GM23338 (cell line): ENCODE results near the gene EZR. TPM values are rescaled to one million over a fixed set of nuclear protein-coding genes. Genes with fewer than 3 reads are reported as not detected.

ENCODE experiments used
- ATAC-seq: fragments of 200-7000 bp; cut with Tn5 transposase; 3 replicates; pipeline ENCODE4 v1.9.1; 2020
- DNase-seq: peaks from one replicate; pipeline ENCODE4 v3.0.0-alpha.2; 2015; ENCODE audit warnings: low spot score
- H2AFZ ChIP-seq: fragments of 200-600 bp; sonication (generic); 2 replicates; pipeline ENCODE4 v1.8.0; 2016; ENCODE audit warnings: antibody characterized with exemption, mild to moderate bottlenecking, moderate library complexity
- H3F3A ChIP-seq: fragments of 200-600 bp; sonication (generic); replicated peaks from 2 replicates; pipeline ENCODE4 v1.8.0; 2017; ENCODE audit warnings: antibody characterized with exemption, mixed run types, low read depth
- H3K27ac ChIP-seq: fragments of 200-600 bp; sonication (generic); 2 replicates; pipeline ENCODE4 v1.6.1; 2016; ENCODE audit warnings: low read depth
- H3K27me3 ChIP-seq: fragments of 200-600 bp; sonication (generic); 2 replicates; pipeline ENCODE4 v1.8.0; 2016; ENCODE audit warnings: mild to moderate bottlenecking, mixed run types, moderate library complexity; ENCODE audit not compliant: insufficient read depth
- H3K36me3 ChIP-seq: fragments of 200-600 bp; sonication (generic); 2 replicates; pipeline ENCODE4 v1.8.0; 2016; ENCODE audit warnings: mild to moderate bottlenecking; ENCODE audit not compliant: insufficient read depth
- H3K4me1 ChIP-seq: fragments of 200-600 bp; sonication (generic); 2 replicates; pipeline ENCODE4 v1.8.0; 2016; ENCODE audit warnings: mild to moderate bottlenecking, moderate library complexity; ENCODE audit not compliant: insufficient read depth
- H3K4me2 ChIP-seq: fragments of 200-600 bp; sonication (generic); 2 replicates; pipeline ENCODE4 v1.7.1; 2017; ENCODE audit warnings: mixed run types
- H3K4me3 ChIP-seq: fragments of 200-600 bp; sonication (generic); 2 replicates; pipeline ENCODE4 v1.6.1; 2016; ENCODE audit warnings: mixed run types
- H3K79me2 ChIP-seq: fragments of 200-600 bp; sonication (generic); replicated peaks from 2 replicates; pipeline ENCODE4 v1.8.0; 2017; ENCODE audit warnings: mild to moderate bottlenecking; ENCODE audit not compliant: insufficient read depth
- H3K9me2 ChIP-seq: fragments of 200-600 bp; sonication (generic); 2 replicates; pipeline ENCODE4 v1.8.0; 2017; ENCODE audit not compliant: insufficient read depth
- H4K20me1 ChIP-seq: fragments of 200-600 bp; sonication (generic); replicated peaks from 2 replicates; pipeline ENCODE4 v1.8.0; 2017; ENCODE audit warnings: mild to moderate bottlenecking; ENCODE audit not compliant: insufficient read depth
- H3K27ac Mint-ChIP-seq: 2 replicates; pipeline ENCODE4 v1.8.0; 2020; ENCODE audit warnings: inconsistent platforms, mild to moderate bottlenecking, moderate library complexity, mixed read lengths
- H3K27me3 Mint-ChIP-seq: 3 replicates; pipeline ENCODE4 v1.8.0; 2022; ENCODE audit warnings: low read depth, mild to moderate bottlenecking, moderate library complexity, mixed read lengths, inconsistent platforms; ENCODE audit not compliant: insufficient read depth, poor library complexity
- H3K36me3 Mint-ChIP-seq: 3 replicates; pipeline ENCODE4 v1.8.0; 2021; ENCODE audit warnings: low read depth, mild to moderate bottlenecking, inconsistent platforms, moderate library complexity, mixed read lengths
- H3K4me1 Mint-ChIP-seq: 3 replicates; pipeline ENCODE4 v1.8.0; 2020; ENCODE audit warnings: mild to moderate bottlenecking, inconsistent platforms, mixed read lengths
- H3K4me3 Mint-ChIP-seq: 3 replicates; pipeline ENCODE4 v1.8.0; 2021; ENCODE audit warnings: moderate library complexity, mild to moderate bottlenecking, inconsistent platforms, mixed read lengths
- H3K9me3 Mint-ChIP-seq: 3 replicates; pipeline ENCODE4 v1.8.0; 2020; ENCODE audit warnings: moderate library complexity, mild to moderate bottlenecking, inconsistent platforms, mixed read lengths
- CREB1 ChIP-seq: fragments of 250-450 bp; sonication (Bioruptor Pico); IDR thresholded peaks from 2 replicates; pipeline ENCODE4 v1.5.0; 2020; ENCODE audit warnings: low read depth, mild to moderate bottlenecking, moderate library complexity
- EZH2 ChIP-seq: fragments of 200-600 bp; sonication (generic); IDR thresholded peaks from one replicate; pipeline ENCODE4 v1.8.0; 2017; ENCODE audit warnings: antibody characterized with exemption, mild to moderate bottlenecking, low read depth; ENCODE audit not compliant: unreplicated experiment
- JUNB ChIP-seq: IDR thresholded peaks from one replicate; pipeline ENCODE4 v1.6.1; 2016; ENCODE audit warnings: antibody characterized with exemption; ENCODE audit not compliant: unreplicated experiment
- ZNF114 ChIP-seq: fragments of 250-450 bp; sonication (Bioruptor Pico); IDR thresholded peaks from 2 replicates; pipeline ENCODE4 v1.5.0; 2020; ENCODE audit warnings: mild to moderate bottlenecking, moderate library complexity
- polyA plus RNA-seq: library from polyadenylated mRNA; unstranded; fragments of >200 nt; fragmentation: Nextera tagmentation; extraction: Ambion mirVana; gene quantifications from 2 replicates; pipeline ENCODE4 v1.2.1, GENCODE V29; 2016
- total RNA-seq: library from RNA; depleted of rRNA; stranded (reverse); fragments of >200 nt; shearing (Covaris generic); gene quantifications from 2 replicates; pipeline ENCODE4 v1.2.3, GENCODE V29; 2014
- TF ChIP-seq, protein P1 (sequence below): IDR thresholded peaks from 2 replicates; pipeline ENCODE4 v1.6.1; 2016; ENCODE audit warnings: antibody characterized with exemption
- TF ChIP-seq, protein P2 (sequence below): fragments of 250-450 bp; sonication (Bioruptor Pico); IDR thresholded peaks from 2 replicates; pipeline ENCODE4 v1.5.0; 2020; ENCODE audit warnings: mild to moderate bottlenecking, moderate library complexity
- TF ChIP-seq, protein P3 (sequence below): IDR thresholded peaks from one replicate; pipeline ENCODE4 v1.6.1; 2018; ENCODE audit warnings: antibody characterized with exemption; ENCODE audit not compliant: unreplicated experiment

EZR gene
- total and polyA plus RNA-seq, 2 experiments from 2014 or later: 199 to 208 TPM

- peak; percentile 43 for DNase-seq
- H3K4me3 ChIP-seq: peak overlapping the region; percentile 7; the same call in 1 of the 2 replicates
- peaks cover 12% of the 10 kb centered on the region for H3K27me3 Mint-ChIP-seq
- H3K4me1 ChIP-seq: peaks cover 85% of the 10 kb centered on the region
- peaks cover 78% of the 10 kb centered on the region for H4K20me1 ChIP-seq
- peak overlapping the region; percentile 18 for H3K27ac Mint-ChIP-seq
- H3K27me3 ChIP-seq: no peaks in the 10 kb centered on the region
- H3F3A ChIP-seq: 0 out of 2 replicates have a peak, but pooled peaks cover 10% of the 10 kb centered on the region
- no peak overlapping the region for H2AFZ ChIP-seq
- no peak for TF ChIP-seq ZNF114 (CRISPR knock-in tag)
- TF ChIP-seq, protein P1, sequence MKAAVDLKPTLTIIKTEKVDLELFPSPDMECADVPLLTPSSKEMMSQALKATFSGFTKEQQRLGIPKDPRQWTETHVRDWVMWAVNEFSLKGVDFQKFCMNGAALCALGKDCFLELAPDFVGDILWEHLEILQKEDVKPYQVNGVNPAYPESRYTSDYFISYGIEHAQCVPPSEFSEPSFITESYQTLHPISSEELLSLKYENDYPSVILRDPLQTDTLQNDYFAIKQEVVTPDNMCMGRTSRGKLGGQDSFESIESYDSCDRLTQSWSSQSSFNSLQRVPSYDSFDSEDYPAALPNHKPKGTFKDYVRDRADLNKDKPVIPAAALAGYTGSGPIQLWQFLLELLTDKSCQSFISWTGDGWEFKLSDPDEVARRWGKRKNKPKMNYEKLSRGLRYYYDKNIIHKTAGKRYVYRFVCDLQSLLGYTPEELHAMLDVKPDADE: no peak
- ATAC-seq: no peak
- H3K4me3 Mint-ChIP-seq: peak overlapping the region; percentile 18
- peaks cover 19% of the 10 kb centered on the region; the same call in 2 of the 3 replicates for H3K36me3 Mint-ChIP-seq
- no peaks in the 10 kb centered on the region for H3K36me3 ChIP-seq
- H3K4me1 Mint-ChIP-seq: peaks cover 85% of the 10 kb centered on the region
- H3K9me2 ChIP-seq: no peaks in the 10 kb centered on the region
- H3K9me3 Mint-ChIP-seq: no peaks in the 10 kb centered on the region
- peak overlapping the region; percentile 75 for H3K27ac ChIP-seq
- peak overlapping the region; percentile 69 for H3K4me2 ChIP-seq
- H3K79me2 ChIP-seq: peaks cover 99% of the 10 kb centered on the region
Observed at GRCh38 chr6:158803733-158804143, 15.4 kb downstream of the EZR start.

GRCh38 chr6:158801655-158802294, 17.4 kb downstream of the EZR start:
- Histone ChIP-seq H3K27ac (0 out of 2 replicates have a peak overlapping the region, but pooled peaks have one; percentile 0), H3K27me3 (no peaks in the 10 kb centered on the region), H3K36me3 (no peaks in the 10 kb centered on the region), H3K9me2 (no peaks in the 10 kb centered on the region), H3K4me2 (no peak overlapping the region), H3K4me1 (peaks cover 78% of the 10 kb centered on the region), H4K20me1 (peaks cover 79% of the 10 kb centered on the region), H3F3A (0 out of 2 replicates have a peak, but pooled peaks cover 5% of the 10 kb centered on the region), H3K4me3 (no peak overlapping the region), H3K79me2 (peaks cover 99% of the 10 kb centered on the region), H2AFZ (no peak overlapping the region)
- peaks cover 77% of the 10 kb centered on the region for H3K4me1 Mint-ChIP-seq
- H3K27me3 Mint-ChIP-seq: peaks cover 12% of the 10 kb centered on the region
- ATAC-seq (no peak; the same call in 2 of the 3 replicates), DNase-seq (no peak)
- H3K4me3 Mint-ChIP-seq: no peak overlapping the region; the same call in 2 of the 3 replicates
- TF ChIP-seq, protein P2, sequence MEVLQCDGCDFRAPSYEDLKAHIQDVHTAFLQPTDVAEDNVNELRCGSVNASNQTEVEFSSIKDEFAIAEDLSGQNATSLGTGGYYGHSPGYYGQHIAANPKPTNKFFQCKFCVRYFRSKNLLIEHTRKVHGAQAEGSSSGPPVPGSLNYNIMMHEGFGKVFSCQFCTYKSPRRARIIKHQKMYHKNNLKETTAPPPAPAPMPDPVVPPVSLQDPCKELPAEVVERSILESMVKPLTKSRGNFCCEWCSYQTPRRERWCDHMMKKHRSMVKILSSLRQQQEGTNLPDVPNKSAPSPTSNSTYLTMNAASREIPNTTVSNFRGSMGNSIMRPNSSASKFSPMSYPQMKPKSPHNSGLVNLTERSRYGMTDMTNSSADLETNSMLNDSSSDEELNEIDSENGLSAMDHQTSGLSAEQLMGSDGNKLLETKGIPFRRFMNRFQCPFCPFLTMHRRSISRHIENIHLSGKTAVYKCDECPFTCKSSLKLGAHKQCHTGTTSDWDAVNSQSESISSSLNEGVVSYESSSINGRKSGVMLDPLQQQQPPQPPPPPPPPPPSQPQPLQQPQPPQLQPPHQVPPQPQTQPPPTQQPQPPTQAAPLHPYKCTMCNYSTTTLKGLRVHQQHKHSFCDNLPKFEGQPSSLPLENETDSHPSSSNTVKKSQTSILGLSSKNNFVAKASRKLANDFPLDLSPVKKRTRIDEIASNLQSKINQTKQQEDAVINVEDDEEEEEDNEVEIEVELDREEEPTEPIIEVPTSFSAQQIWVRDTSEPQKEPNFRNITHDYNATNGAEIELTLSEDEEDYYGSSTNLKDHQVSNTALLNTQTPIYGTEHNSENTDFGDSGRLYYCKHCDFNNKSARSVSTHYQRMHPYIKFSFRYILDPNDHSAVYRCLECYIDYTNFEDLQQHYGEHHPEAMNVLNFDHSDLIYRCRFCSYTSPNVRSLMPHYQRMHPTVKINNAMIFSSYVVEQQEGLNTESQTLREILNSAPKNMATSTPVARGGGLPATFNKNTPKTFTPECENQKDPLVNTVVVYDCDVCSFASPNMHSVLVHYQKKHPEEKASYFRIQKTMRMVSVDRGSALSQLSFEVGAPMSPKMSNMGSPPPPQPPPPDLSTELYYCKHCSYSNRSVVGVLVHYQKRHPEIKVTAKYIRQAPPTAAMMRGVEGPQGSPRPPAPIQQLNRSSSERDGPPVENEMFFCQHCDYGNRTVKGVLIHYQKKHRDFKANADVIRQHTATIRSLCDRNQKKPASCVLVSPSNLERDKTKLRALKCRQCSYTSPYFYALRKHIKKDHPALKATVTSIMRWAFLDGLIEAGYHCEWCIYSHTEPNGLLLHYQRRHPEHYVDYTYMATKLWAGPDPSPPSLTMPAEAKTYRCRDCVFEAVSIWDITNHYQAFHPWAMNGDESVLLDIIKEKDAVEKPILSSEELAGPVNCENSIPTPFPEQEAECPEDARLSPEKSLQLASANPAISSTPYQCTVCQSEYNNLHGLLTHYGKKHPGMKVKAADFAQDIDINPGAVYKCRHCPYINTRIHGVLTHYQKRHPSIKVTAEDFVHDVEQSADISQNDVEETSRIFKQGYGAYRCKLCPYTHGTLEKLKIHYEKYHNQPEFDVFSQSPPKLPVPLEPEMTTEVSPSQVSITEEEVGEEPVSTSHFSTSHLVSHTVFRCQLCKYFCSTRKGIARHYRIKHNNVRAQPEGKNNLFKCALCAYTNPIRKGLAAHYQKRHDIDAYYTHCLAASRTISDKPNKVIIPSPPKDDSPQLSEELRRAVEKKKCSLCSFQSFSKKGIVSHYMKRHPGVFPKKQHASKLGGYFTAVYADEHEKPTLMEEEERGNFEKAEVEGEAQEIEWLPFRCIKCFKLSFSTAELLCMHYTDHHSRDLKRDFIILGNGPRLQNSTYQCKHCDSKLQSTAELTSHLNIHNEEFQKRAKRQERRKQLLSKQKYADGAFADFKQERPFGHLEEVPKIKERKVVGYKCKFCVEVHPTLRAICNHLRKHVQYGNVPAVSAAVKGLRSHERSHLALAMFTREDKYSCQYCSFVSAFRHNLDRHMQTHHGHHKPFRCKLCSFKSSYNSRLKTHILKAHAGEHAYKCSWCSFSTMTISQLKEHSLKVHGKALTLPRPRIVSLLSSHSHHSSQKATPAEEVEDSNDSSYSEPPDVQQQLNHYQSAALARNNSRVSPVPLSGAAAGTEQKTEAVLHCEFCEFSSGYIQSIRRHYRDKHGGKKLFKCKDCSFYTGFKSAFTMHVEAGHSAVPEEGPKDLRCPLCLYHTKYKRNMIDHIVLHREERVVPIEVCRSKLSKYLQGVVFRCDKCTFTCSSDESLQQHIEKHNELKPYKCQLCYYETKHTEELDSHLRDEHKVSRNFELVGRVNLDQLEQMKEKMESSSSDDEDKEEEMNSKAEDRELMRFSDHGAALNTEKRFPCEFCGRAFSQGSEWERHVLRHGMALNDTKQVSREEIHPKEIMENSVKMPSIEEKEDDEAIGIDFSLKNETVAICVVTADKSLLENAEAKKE (CRISPR knock-in tag): no peak
- TF ChIP-seq ZNF114 (CRISPR knock-in tag) (no peak), EZH2 (no peak), JUNB (no peak), CREB1 (CRISPR knock-in tag) (no peak)
- TF ChIP-seq, protein P3, sequence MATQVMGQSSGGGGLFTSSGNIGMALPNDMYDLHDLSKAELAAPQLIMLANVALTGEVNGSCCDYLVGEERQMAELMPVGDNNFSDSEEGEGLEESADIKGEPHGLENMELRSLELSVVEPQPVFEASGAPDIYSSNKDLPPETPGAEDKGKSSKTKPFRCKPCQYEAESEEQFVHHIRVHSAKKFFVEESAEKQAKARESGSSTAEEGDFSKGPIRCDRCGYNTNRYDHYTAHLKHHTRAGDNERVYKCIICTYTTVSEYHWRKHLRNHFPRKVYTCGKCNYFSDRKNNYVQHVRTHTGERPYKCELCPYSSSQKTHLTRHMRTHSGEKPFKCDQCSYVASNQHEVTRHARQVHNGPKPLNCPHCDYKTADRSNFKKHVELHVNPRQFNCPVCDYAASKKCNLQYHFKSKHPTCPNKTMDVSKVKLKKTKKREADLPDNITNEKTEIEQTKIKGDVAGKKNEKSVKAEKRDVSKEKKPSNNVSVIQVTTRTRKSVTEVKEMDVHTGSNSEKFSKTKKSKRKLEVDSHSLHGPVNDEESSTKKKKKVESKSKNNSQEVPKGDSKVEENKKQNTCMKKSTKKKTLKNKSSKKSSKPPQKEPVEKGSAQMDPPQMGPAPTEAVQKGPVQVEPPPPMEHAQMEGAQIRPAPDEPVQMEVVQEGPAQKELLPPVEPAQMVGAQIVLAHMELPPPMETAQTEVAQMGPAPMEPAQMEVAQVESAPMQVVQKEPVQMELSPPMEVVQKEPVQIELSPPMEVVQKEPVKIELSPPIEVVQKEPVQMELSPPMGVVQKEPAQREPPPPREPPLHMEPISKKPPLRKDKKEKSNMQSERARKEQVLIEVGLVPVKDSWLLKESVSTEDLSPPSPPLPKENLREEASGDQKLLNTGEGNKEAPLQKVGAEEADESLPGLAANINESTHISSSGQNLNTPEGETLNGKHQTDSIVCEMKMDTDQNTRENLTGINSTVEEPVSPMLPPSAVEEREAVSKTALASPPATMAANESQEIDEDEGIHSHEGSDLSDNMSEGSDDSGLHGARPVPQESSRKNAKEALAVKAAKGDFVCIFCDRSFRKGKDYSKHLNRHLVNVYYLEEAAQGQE: no peak
- H3K36me3 Mint-ChIP-seq: peaks cover 10% of the 10 kb centered on the region; the same call in 2 of the 3 replicates
- no peaks in the 10 kb centered on the region for H3K9me3 Mint-ChIP-seq
- H3K27ac Mint-ChIP-seq: peak overlapping the region; percentile 57; the same call in 1 of the 2 replicates
